ENCODE measurements around the gene LGALS1.

- TF ChIP-seq NR2C2 (CRISPR knock-in tag; IDR thresholded peaks at IDR 0.05) (no peak), NR2C2 (tag; IDR thresholded peaks at IDR 0.05) (no peak), ZNF436 (CRISPR knock-in tag; IDR thresholded peaks at IDR 0.05) (no peak), ZNF124 (CRISPR knock-in tag; IDR thresholded peaks at IDR 0.05) (no peak), CTCF (IDR thresholded peaks at IDR 0.05 in 2 of 3, conservative IDR thresholded peaks at IDR 0.05 in 1 of 3; ENCODE audit: insufficient read depth in 2 of 3, low read depth in 1 of 3, low read length in 3 of 3) (no peak), SOX6 (IDR thresholded peaks at IDR 0.05) (no peak), ZBTB1 (CRISPR knock-in tag; IDR thresholded peaks at IDR 0.05; ENCODE audit: borderline replicate concordance, low read depth) (no peak), HSF4 (CRISPR knock-in tag; IDR thresholded peaks at IDR 0.05; ENCODE audit: borderline replicate concordance) (no peak), PURB (CRISPR knock-in tag; IDR thresholded peaks at IDR 0.05; ENCODE audit: low read depth) (no peak), ZEB2 (IDR thresholded peaks at IDR 0.05) (no peak), IRF2 (CRISPR knock-in tag; IDR thresholded peaks at IDR 0.05) (no peak), USF1 (CRISPR knock-in tag; IDR thresholded peaks at IDR 0.05) (no peak)
These were observed 2.9 kb downstream of the LGALS1 start for GRCh38 chr22:37678372-37678771.

Measured in K562 (cell line).